Fibroblast of pulmonary artery (primary cell): ENCODE measurements around the gene MDP1.

Source experiments
- DNase-seq: peaks from one replicate; pipeline ENCODE4 v3.0.0-alpha.2; 2010; ENCODE audit warnings: low read depth
- H3K4me3 ChIP-seq: replicated peaks from 2 replicates; pipeline ENCODE4 v1.5.1; 2011; ENCODE audit warnings: low read depth, mild to moderate bottlenecking, control low read depth, low read length, moderate library complexity
- CTCF ChIP-seq: IDR thresholded peaks from 2 replicates; pipeline ENCODE4 v1.5.1; 2011; ENCODE audit warnings: mild to moderate bottlenecking, control low read depth, low read length, inconsistent platforms; ENCODE audit errors: missing control alignments

The MDP1 gene

GRCh38 chr14:24198814-24199524, 16.9 kb downstream of the MDP1 start:
- no peak for DNase-seq
- H3K4me3 ChIP-seq: no peak overlapping the region
- TF ChIP-seq CTCF: no peak

- DNase-seq: no peak
- no peak overlapping the region for H3K4me3 ChIP-seq
- no peak for TF ChIP-seq CTCF
Measured at GRCh38 chr14:24197056-24197450, 18.8 kb downstream of the MDP1 start.

GRCh38 chr14:24196071-24197055, 19.5 kb downstream of the MDP1 start:
- no peak for TF ChIP-seq CTCF
- peak; percentile 15 for DNase-seq
- peak overlapping the region; percentile 88 for H3K4me3 ChIP-seq

- H3K4me3 ChIP-seq: peak within 1 kb of the TSS; percentile 88
- DNase-seq: peak; percentile 87
- no peak for TF ChIP-seq CTCF
Measured at GRCh38 chr14:24195186-24196070, 20.4 kb downstream of the MDP1 start, which contains the start of gene TM9SF1. TSS of gene TM9SF1 (minus strand) at chr14:24195441. CDS start at chr14:24195019, 422 bp downstream.

GRCh38 chr14:24194873-24195185, 21.0 kb downstream of the MDP1 start:
- no peak for TF ChIP-seq CTCF

GRCh38 chr14:24194186-24194872, 21.5 kb downstream of the MDP1 start:
- H3K4me3 ChIP-seq: peak overlapping the region; percentile 88
- DNase-seq: no peak
- no peak for TF ChIP-seq CTCF

More at GRCh38 chr14:24194873-24195185, 21.0 kb downstream of the MDP1 start:
- no peak for DNase-seq
- H3K4me3 ChIP-seq: peak overlapping the region; percentile 88
